HTR-8/SVneo (cell line): ENCODE results near the gene HPS1.

Experiments used
- DNase-seq: peaks from one replicate; pipeline ENCODE4 v3.0.0; 2011; ENCODE audit warnings: low spot score, mixed read lengths; ENCODE audit not compliant: insufficient read length
- FAIRE-seq: peaks from 2 replicates; lab custom pipeline; 2011; peaks lifted over from hg19 to GRCh38; lab: Jason Lieb, UNC

HPS1 gene

DNA sequence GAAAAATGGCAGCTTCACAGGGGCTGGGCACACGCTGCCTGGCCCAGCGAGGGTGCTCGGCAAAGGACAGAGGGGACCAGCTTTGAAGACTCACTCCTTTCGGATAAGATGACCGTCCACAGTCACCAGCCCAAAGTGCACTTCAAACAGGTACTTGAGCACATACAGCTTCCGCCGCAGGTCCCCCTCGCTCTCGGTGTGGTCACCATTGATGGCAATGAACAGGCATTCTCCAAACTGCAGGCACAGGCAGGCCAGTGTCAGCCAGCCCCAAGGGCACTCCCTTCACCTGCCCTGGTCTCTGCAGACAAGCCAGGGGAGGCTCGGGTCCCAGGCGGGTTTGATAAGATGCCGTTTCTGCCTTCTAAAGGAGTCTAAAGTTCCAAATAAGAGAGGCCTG, 11.6 kb downstream of the HPS1 start:
- DNase-seq (no peak), FAIRE-seq (no peak)

DNA sequence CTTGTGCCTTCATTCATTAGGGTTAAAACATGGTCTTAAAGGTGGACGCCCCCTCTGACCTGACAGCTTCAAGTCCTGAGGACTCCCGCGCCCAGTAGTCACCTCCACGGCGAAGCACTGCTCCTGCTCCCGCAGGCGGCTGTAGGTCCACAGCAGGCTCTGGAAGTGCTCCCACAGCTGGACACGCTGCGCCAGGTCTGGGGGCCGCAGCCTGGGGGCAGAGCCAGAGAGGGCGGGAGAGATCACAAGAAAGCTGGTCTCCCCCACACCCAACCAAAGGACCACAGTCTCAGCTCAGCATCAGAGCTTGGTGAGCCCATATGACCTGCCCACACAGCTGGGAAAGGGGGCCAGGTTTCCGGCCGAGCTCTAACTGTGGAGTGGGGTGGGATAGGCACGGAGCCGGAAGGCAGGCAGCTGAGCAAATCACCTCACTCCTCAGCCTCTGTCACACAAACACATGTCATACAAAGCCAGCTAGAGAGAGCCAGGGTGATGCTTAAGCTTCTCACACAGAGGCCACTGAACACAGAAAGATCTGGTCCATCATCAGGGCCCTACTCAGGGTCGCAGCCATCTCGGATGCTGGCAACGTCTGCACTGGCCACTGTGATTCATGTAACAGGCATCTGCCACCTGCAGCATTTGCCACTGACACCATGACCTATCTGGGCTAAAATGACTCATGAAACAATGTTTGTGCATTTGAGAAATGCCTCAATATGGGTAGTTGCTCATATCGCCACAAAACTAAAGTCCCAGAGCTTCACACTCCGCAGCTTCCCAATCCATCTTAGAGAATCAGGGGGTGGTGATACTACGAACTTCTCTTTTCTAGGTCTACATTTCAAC, 12.6 kb downstream of the HPS1 start:
- DNase-seq (no peak), FAIRE-seq (peak; percentile 93)

- DNase-seq: no peak
- FAIRE-seq: no peak
Measured at GRCh38 chr10:98433371-98433770, 13.4 kb downstream of the HPS1 start.

- FAIRE-seq (no peak), DNase-seq (no peak)
Measured at GRCh38 chr10:98432330-98432729, 14.4 kb downstream of the HPS1 start.

- DNase-seq: no peak
- no peak for FAIRE-seq
Measured at GRCh38 chr10:98431016-98431415, 15.7 kb downstream of the HPS1 start.

DNA sequence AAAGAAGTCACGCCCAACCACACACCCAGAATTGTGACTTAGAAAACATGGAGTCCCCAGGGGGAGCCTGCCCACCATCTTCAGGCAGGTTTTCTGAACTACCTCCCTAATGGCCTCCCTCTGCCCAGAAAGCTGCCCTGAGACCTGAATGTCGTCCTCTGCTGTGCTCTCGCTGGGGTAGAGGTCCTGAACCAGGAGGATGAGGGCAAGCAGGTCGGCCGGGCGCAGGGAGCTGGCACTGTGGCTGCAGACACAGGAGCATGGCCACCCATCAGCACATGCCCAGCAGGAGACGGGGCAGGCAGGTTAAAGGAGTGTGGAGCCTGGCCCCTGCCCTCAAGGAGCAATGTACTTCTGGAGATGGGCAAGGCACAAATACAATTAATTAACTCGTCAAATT, 16.3 kb downstream of the HPS1 start:
- no peak for FAIRE-seq
- no peak for DNase-seq

DNA sequence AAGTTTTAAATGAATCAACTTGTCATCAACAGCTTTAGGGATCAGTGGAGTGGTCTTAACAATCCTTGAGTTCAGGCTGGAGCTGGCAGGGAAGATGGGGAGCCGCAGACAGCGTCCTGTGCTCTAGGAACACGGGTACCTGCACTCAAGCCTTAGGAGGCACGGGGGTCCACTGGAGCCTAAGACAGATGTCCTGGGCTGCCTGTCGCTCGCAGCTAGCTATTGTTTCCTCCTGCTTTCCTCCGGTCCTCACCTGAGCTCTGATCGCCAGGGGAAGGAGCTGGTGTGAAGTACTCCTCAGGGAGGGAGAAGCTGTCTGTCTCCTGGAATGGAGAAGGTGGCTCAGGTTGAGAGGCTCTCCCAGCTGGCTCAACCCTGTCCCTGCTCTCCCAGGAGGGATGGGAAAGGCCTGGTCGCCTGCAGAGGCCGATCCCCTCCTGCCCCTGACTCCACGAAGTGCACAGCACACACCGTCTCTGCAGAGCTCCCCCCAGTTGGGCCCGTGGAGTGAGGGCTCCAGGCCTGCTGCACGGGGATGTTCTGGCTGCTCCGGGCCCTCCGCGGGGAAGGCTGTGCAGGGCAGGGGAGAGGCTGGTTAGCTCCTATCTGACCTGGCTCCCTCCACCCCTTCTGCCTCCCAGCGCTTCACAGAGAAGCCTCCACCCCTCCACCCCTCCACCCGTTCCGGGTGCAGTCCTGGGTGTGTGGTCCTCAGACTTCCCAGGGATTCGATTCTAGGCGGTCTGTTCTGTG, 17.2 kb downstream of the HPS1 start:
- no peak for DNase-seq
- no peak for FAIRE-seq

DNA sequence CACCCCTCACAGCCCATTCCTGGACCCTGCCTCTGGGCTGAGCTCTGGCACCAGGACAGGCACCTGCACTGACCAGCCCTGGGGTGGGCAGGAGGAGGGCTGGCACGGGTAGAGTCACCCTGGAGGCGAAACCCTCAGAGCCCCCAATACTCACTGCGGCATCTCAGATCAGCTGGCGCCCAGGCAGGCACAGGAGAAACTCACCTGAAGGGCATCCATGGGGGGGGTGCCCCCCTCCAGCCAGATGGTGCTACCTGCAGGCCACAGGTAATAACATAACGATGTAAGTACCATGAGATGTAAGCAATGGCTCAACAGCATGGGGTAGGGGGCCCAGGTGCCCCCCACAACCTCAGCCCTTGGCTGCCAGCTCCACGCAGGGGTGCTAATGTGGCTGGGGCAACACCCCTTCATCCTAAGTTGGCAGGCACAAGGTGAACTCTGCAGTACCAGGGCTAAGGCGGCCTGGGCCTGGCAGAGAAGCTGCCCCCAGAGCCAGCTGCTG, 19.7 kb downstream of the HPS1 start:
- no peak for FAIRE-seq

GRCh38 chr10:98425511-98426352, 21.0 kb downstream of the HPS1 start:
- FAIRE-seq (peak; percentile 16), DNase-seq (peak; percentile 52)

More for the DNA sequence above, 19.7 kb downstream of the HPS1 start:
- no peak for DNase-seq

DNA sequence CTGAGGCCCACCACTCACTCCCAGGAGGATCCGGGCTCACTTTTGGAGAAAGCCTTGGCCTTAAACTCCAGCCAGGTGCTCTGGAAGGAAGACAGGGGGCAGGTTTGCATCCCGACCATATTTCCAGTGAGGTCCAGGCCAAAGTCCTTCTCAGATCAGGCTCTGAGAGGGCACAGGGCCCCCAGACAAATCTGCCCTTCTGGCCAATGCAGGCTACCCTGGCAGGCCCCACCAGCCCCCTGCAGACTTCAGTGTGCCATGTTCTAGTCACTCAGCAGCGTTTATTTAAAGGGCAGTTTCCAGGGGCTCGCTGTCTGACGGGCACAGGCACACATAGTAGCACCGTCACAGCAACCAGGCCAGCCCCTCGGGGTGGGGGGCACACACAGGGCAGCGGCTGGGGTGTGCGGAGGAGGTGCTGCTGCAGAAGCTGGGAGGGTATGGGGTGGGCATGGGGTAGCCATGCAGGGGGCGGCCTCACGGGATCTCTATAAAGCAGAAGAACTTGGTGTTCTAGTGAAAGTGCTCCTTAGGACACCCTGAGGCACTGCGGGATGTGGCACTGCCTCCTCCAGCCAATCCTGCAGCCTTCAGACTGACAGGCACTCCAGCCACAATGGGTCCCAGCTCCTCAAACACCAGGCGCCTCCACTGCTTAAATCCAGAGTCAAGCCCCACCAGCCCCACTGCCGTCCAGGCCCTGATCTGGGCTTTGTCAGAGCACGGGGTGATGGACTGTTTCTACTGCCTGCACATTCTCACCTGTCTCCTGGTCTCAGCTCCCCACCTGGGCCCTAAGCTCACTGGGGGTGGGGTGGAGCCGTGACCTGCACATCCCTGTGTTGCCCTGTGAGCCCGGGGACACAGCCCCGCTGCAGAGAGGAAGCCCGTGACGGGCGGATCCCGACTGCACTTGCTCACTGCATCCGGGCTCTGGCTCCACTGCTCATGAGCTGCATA, 22.2 kb downstream of the HPS1 start:
- DNase-seq (no peak), FAIRE-seq (no peak)

GRCh38 chr10:98423691-98424120, 23.0 kb downstream of the HPS1 start:
- no peak for DNase-seq
- FAIRE-seq: no peak

GRCh38 chr10:98422182-98422581, 24.6 kb downstream of the HPS1 start:
- FAIRE-seq (no peak), DNase-seq (no peak)

GRCh38 chr10:98420786-98421185, 25.9 kb downstream of the HPS1 start:
- FAIRE-seq (no peak), DNase-seq (no peak)

GRCh38 chr10:98419469-98420261, 27.1 kb downstream of the HPS1 start:
- no peak for FAIRE-seq
- DNase-seq: no peak

GRCh38 chr10:98418665-98419468, 27.9 kb downstream of the HPS1 start:
- FAIRE-seq (no peak), DNase-seq (no peak)

- FAIRE-seq (no peak), DNase-seq (no peak)
Measured at GRCh38 chr10:98417973-98418664, 28.6 kb downstream of the HPS1 start.

DNA sequence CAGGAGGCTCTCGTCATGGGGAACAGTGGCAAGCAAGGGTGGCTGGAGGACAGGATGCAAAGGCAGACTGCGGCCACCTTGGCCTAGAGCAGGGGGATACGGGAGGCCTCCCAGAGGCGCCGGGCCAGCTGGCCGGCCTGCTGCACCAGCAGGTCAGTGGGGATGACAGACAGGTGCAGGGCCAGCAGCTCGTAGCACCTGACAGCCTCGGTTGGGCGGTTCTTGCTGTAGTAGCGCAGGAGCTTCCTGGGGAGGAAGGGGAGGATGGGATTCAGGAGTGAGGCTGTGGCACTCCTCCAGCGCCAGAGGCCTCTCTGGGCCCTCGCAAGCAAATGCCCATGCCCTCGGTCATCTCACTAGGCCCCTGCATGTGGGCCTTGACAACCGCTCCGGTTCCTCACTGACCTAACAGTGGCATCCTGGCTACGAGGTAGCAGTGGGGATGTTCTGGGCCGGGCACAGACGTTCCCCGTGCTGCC, 29.2 kb downstream of the HPS1 start:
- DNase-seq: no peak
- FAIRE-seq: no peak
